ENCODE results near the gene OR2V1.
"Not testable (repeated sequence)": the region's sequence is repeated elsewhere in the genome, so short reads cannot be mapped to it uniquely, and the experiment has no call there.

OR2V1 gene

GRCh38 chr5:181159286-181160151, 28.6 kb upstream of the OR2V1 start:
- DNase-seq = peak; percentile 86

- DNase-seq = no peak
Observed at GRCh38 chr5:181158869-181159268, 27.9 kb upstream of the OR2V1 start.

- DNase-seq = no peak
Observed at GRCh38 chr5:181156758-181157157, 25.8 kb upstream of the OR2V1 start.

- no peak for DNase-seq
Observed at GRCh38 chr5:181153814-181154213, 22.8 kb upstream of the OR2V1 start.

DNA sequence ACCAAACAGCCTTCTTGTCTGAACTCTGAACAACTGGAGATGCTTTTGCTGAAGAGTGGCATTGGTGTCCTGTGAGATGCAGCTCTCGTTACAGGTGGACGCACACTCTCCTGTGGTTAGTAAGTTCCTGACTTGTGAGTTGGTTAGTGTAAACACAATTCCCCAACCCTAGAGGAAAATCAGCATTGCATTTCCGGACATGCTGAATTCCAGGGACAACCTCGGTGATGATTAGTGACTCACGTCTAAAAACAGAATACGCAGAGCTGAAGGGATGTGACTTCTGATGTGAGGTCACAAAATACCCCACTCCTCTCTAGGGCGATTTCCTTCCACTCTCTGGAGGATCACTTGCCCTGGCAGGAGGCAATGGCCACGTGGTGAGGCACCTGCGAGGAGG, 21.4 kb upstream of the OR2V1 start:
- DNase-seq = no peak

DNA sequence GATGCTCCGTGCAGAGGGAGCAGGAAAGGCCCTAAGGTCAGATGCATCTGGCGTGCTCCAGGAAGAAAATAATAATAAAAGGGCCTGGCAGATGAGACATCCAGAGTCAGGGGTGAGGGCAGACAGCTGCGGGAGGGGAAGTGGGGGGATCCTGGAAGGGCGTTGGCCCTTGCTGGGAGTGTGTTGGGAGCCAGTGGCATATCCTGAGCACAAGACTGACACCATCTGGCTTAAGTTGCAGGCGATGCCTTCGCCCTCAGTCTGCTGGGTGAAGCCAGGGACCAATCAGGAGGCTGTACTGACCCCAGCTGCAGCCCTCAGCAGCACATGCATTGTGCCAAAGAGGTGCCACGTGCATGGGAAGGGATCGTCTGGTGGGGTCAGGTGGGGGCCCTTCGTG, 20.2 kb upstream of the OR2V1 start:
- no peak for DNase-seq

DNA sequence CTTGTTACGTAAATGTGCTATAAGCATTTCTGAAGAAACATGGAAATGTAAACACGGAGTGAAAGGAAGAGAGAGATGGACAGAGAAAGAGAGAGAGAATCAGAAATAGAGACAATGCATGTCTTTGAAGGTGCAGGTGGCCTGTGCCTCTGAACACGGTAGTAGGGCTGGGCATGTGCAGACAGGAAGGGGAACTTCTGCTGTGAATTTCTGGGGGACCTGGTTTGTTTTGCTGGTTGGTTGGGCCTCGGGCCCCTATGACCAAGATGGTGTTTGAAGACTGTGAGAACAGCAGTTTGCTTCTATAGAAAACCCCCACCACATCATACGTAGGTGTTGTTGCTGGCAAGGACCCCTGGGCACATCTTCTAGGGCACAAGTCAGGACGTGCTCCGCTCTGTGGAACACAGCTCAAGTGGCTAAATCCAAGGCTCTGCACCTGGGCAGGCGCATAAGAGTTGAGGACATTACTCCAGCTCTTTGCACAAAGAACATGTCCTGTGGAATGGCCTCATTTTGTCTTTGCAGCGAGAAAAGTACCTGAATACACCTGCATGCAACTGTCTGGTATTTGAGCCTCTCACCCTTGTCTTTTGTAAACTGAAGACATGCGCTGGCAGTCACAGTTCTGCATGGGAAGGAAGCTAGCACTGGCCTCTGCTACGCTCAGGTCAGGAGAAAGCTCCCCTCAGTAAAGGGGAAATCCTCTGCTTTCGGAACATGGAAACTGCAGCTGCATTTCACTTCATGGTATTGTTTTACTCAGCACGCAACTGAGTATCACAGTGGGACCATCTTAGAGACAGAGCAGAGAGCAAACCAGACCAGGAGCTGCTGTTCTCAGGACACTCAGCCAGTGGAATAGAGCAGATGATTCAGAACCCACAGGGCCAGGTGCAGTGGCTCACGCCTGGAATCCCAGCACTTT, 19.1 kb upstream of the OR2V1 start:
- no peak for DNase-seq

- no peak for DNase-seq
Observed at GRCh38 chr5:181149355-181149754, 18.4 kb upstream of the OR2V1 start.

GRCh38 chr5:181146927-181147636, 16.1 kb upstream of the OR2V1 start, which contains the start of gene OR2V2:
TSS of gene OR2V2 (plus strand) at chr5:181147586. CDS start at chr5:181154943, 7,357 bp downstream.
- DNase-seq = not testable (repeated sequence)

DNA sequence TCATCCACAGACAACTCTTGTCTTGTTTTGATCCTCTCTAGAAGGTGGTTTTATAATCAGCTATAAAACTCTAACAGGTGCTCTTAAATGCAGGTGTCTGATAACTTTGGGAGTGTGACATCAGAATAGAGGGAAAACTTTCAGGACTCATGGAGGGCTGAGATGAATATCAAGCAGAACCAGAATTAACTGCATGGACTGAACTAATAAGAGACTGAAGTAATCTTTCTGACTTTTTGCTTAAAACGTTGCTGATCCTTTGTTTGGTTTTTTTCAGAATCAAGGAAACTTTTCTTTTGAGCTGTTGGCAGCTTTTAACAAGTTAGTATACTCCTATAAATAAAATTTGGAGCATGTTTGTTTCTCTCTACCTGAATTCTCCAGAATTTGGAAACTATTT, 14.2 kb upstream of the OR2V1 start:
- DNase-seq = no peak

DNA sequence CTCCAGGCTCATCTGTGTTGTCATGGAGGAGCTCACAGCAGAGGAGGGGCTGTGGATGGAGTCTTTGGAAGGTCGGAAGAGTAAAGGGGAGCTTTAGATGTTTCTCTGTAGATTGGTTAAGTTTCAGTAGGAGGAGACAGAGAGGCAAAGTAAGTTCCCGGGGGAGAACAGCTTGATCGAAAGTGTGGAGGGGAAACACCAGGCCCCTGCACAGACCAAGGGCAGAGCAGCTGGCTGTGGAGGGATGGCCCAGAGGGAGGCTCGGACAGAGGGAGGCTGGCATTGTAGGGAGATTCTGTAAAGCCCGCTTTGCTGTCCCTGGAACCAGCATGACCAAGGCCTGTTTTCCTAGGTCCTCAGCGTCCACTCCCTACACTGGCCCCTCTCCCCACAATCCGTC, 11.1 kb upstream of the OR2V1 start:
- no peak for DNase-seq

DNA sequence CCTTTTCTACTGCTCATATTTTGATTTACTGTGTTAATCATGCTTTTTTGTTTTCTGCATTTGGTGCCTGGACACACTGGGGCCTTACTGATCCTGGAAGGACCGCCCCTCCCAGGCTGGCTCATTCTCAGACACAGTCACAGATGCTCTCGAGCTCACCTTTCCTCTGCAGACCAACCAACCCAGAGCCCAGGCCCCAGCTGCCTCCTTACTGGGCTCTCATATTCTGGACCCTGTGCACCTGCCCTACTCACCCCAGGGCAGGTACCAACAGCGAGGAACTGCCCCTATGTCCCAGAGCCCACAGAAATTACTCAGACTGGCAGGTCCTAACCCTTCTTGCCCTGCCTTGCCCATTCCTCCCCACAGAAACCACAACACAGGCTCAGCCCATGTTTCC, 9.8 kb upstream of the OR2V1 start:
- no peak for DNase-seq

- DNase-seq = no peak
Observed at GRCh38 chr5:181138258-181138657, 7.3 kb upstream of the OR2V1 start.

DNA sequence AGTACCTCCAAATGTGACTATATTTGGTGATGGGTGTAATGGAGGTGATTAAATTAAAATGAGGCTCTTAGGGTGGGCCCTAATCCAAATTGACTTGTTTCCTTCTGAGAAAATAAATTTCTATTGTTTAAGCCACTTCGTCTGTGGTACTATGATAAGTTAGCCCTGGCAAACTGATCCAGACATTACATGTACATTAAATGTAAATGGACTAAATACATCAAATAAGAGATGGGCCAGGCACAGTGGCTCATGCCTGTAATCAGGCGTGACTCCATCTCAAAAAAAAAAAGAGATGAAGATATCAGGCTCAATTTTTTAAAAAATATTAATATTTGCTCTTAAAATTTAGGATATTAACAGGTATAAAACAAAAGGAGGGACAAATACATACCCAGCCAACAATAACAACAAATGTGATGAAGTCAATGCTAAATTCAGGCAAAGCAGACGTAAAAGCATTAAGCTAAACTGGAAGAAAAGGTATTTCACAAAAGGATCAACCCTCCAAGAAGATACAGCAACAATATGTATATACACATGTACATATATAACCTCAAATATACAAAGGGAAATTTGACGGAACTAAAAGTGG, 5.5 kb upstream of the OR2V1 start:
- no peak for DNase-seq

DNA sequence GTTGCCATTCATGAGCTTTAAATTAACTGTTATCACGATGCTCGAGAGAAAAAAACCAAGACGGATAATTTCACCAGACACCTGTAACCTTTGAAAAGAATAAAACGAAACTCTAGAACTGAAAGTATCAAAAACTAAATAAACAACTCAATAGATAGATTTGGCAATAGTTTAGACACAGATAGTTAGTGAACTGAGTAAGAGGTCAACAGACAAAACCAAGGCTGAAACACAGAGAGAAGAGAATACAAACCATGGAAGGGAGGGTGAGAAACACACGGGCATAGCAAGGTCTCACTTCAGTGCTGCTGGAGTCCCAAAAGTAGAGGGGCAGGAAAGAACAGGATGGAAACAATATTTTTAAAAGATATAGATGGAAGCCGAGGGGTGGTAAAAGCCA, 3.3 kb upstream of the OR2V1 start:
- DNase-seq = no peak

DNA sequence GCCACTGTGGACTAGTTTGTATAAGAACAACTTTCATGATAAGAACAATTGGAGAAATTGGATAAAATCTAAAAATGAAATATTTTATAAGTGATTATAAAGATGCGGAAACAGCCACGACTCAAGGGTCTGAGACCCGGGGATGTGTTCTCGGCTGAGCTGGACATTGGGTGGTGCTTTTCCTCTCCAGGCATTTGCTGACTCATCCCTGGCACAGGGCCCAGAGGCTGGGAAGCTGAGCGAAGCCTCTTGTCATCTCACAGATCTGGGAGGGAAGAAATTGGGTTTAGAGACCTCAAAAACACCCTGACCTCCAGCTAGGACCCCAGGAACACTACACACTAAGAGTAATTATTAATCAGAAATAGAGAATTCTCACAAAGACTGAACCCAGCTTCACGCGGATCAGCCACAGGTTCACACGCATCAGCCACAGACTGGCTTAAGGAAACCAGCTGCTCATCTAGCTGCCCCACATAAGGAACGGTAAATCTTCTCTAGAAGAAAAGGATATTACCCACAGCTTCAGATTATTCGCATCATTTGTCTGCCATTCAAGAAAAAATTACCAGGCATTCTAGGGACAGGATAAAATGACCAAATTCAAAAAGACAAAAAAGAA, 2.8 kb upstream of the OR2V1 start:
- no peak for DNase-seq

DNA sequence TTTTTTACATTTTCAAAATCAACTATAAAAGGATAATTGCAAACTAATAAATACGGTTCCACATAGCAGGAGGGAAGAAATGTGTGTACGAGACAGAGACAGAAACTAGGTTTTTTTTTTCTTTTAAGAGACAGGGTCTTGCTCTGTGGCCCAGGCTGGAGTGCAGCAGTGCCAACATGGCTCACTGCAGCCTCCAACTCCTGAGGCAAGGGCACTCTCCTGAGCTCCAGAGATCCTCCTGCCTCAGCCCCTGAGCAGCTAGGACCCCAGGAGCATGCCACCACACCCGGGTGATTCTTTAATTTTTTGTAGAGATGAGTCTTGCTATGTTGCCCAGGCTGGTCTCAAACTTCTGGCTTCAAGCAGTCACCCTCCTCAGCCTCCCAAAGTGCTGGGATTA, 2.1 kb upstream of the OR2V1 start:
- no peak for DNase-seq

- no peak for DNase-seq
Observed at GRCh38 chr5:181131514-181131913, 545 bp upstream of the OR2V1 start.

DNA sequence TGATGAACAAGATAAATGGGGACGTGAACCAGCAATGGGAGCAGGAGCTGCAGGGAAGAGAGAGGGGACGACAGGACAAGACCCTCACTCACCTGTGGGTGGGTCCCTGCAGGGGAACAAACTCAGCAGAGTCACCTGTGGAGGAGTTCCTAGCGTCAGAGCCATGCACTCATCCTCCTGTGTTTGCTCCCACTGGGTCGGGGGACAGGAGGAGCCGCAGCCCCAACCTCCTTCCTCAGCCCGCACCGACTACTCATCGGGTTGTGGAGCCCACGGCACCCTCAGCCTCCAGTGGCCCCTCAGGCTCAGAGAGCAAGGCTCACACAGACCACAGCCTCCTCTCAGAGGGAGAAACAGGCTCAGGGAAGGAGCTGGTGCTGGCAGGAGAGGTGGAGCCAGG, 888 bp downstream of the OR2V1 start:
- DNase-seq = not testable (repeated sequence)

- DNase-seq = no peak
Observed at GRCh38 chr5:181129601-181130000, 1.4 kb downstream of the OR2V1 start.

DNA sequence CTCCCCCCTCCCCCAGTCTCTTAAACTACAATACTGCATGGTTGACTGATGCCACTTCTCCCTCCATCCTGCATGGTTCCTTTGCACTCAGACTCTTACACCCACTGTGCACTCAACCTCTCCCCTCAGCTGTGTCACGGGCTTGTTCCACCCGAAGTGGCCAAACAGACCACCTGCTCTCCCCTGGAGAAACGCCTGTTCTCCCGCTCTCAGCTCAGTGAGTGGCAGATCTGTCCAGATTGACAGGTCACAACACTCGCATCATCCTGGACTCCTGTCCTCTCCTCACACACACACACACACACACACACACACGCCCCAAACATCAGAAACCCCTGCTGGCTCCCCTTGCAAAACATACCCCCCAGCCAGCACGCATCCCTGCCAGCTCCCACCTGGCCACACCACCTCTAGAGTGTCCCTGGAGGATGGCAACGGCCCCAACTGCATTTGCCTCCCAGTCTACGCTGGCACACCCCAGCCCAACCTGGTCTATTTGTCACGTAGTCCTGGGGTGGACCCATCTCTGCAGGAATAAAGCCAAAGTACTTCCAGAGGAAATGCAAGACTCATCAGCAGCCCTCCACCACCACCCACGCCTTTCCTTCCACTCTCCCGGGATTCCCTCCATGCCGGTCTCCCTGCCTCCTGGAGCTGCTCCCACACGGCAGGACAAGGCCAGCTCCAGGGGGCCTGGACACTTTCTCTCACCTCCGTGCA, 2.9 kb downstream of the OR2V1 start:
- no peak for DNase-seq

- DNase-seq = no peak
Observed at GRCh38 chr5:181127456-181127855, 3.5 kb downstream of the OR2V1 start.

Measured in activated CD4-positive, alpha-beta T cell treated with anti-CD3 and anti-CD28 coated beads for 1 hour (primary cell).